Measurements from ENCODE around the gene CALD1. TPM values are rescaled to one million over a fixed set of nuclear protein-coding genes. Genes with fewer than 3 reads are reported as not detected.

The CALD1 gene
- total RNA-seq, 3 donors from 2014 or later: 40.3 to 1,241 (median 134) TPM

DNA sequence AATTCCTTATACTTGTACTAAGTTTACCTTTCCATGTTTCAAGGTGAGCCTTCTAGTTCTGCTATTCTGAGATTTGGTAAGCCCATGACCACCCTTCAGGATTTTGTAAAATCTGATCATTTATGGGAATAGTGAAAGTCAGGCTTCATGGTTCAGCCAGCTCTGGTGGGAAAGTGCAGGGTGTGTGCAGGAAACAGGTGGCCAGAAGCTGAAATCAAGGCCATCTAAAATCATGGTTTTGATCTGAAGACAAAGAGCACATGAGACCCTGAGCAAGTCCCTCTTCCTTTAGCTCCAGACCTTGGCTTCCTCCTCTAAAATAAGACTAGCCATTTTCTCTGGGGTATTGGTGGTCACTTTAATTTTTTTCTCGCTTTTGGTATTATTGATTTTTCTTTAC lies 91.3 kb downstream of the CALD1 start:
- Histone ChIP-seq H3K36me3 (ENCODE audit: low read depth) (no peaks in the 10 kb centered on the region), H3K9me3 (no peaks in the 10 kb centered on the region), H3K4me1 (ENCODE audit: low read depth) (no peaks in the 10 kb centered on the region), H3K4me3 (no peak overlapping the region)
- intact Hi-C loops (cut with DNase I, micrococcal nuclease): no loop called here
- ATAC-seq (no peak), DNase-seq (no peak)
- TF ChIP-seq, protein P1, sequence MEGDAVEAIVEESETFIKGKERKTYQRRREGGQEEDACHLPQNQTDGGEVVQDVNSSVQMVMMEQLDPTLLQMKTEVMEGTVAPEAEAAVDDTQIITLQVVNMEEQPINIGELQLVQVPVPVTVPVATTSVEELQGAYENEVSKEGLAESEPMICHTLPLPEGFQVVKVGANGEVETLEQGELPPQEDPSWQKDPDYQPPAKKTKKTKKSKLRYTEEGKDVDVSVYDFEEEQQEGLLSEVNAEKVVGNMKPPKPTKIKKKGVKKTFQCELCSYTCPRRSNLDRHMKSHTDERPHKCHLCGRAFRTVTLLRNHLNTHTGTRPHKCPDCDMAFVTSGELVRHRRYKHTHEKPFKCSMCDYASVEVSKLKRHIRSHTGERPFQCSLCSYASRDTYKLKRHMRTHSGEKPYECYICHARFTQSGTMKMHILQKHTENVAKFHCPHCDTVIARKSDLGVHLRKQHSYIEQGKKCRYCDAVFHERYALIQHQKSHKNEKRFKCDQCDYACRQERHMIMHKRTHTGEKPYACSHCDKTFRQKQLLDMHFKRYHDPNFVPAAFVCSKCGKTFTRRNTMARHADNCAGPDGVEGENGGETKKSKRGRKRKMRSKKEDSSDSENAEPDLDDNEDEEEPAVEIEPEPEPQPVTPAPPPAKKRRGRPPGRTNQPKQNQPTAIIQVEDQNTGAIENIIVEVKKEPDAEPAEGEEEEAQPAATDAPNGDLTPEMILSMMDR (IDR thresholded peaks at IDR 0.05): no peak

DNA sequence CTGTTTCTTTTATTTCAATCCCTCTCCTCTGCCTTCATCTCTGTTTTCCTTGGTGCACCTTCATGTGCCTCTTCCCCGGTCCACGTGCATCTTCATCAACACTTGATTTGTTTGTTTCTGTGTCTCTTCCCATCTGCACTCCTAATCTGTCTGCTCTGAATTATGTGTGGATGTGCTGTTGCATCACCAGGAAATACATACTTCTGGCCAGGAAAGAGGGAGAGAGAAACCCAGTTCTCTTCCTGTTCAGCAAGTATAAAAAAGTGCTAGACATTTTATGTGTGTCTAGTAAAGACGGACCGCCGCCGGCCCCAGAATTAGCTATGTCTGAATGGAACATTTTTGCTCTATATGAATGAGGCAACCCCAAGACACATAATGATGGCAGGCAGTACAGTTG lies 93.8 kb downstream of the CALD1 start:
- no peak for ATAC-seq
- intact Hi-C loops (cut with DNase I, micrococcal nuclease): no loop called here

DNA sequence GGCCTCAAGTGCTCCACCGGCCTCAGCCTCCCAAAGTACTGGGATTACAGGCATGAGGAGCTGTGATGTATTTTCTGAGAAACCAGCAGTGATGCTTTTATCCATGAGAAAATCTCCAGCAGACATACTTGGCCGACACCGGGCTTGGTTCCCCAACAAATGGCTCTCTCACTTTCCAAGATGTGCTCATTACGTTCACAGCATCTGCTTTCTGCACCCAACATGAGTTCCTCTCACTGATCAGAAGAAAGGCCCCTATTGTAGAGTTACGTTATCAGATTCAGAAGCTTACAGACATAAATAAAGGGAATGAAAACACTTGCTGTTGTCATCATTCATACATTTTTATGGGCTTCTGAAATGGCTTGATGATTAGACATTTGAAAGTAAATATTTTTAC lies 95.0 kb downstream of the CALD1 start:
- Histone ChIP-seq H3K9me3 (no peaks in the 10 kb centered on the region), H3K4me1 (ENCODE audit: low read depth) (no peaks in the 10 kb centered on the region), H3K4me3 (no peak overlapping the region), H3K36me3 (ENCODE audit: low read depth) (no peaks in the 10 kb centered on the region)
- DNase-seq (no peak), ATAC-seq (no peak)
- intact Hi-C loops (cut with DNase I, micrococcal nuclease): no loop called here
- TF ChIP-seq, protein P1 (IDR thresholded peaks at IDR 0.05): no peak

More for the DNA sequence above, 93.8 kb downstream of the CALD1 start:
- no peaks in the 10 kb centered on the region for H3K9me3 ChIP-seq
- no peaks in the 10 kb centered on the region for H3K4me1 ChIP-seq (ENCODE audit: low read depth)
- TF ChIP-seq, protein P1 (IDR thresholded peaks at IDR 0.05): no peak
- no peaks in the 10 kb centered on the region for H3K36me3 ChIP-seq (ENCODE audit: low read depth)
- DNase-seq: no peak
- H3K4me3 ChIP-seq: no peak overlapping the region

DNA sequence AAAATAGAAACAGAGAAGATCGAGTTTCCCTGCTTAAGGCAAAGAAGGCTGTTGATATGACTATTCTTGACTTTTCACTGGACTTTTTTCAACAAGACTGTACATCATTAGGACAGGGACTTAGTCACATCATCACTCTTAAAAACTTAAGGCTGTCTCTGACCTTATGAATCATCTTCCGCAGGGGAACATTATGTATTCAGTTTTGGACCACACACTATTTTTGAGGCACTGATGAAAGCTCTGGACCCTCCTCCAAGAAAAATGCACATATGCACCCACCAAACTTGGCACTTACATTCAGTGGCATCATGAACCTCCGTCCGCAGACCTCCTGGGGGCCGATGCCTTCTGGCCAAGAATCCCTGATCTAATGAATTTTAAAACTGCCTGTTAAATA lies 96.4 kb downstream of the CALD1 start:
- TF ChIP-seq, protein P1 (IDR thresholded peaks at IDR 0.05): no peak
- Histone ChIP-seq H3K4me3 (no peak overlapping the region), H3K4me1 (ENCODE audit: low read depth) (no peaks in the 10 kb centered on the region), H3K9me3 (no peaks in the 10 kb centered on the region), H3K36me3 (ENCODE audit: low read depth) (no peaks in the 10 kb centered on the region)
- DNase-seq (no peak), ATAC-seq (no peak)
- intact Hi-C loops (cut with DNase I, micrococcal nuclease): no loop called here

DNA sequence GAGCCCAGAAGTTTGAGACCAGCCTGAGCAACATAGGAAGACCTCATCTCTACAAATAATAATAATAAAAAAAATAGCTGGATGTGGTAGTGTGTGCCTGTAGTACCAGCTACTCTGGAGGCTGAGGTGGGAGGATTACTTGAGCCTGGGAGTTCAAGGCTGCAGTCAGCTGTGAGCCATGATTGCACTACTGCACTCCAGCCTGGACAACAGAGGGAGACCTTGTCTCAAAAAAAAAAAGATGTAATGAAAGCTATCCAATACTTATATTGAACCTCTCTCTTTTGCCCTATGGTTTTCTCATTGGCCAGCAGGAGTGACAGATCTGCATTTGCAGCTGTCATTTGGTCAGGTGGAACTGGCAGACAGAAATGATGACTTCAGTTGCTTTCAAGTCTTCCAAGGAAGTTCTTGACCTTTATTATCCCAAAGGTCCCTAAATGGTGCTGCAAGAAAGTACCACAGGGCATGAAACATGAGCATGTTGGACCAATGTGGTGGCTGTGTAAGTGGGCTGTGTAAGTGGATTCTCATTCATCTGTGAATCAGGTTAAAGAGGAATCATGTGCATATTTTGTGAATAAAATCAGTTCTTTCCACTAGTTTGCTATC lies 99.4 kb downstream of the CALD1 start:
- no peaks in the 10 kb centered on the region for H3K9me3 ChIP-seq
- intact Hi-C loops (cut with DNase I, micrococcal nuclease): no loop called here
- ATAC-seq: no peak
- H3K36me3 ChIP-seq (ENCODE audit: low read depth): no peaks in the 10 kb centered on the region
- no peak overlapping the region for H3K4me3 ChIP-seq
- no peak for DNase-seq
- H3K4me1 ChIP-seq (ENCODE audit: low read depth): no peaks in the 10 kb centered on the region
- TF ChIP-seq, protein P1 (IDR thresholded peaks at IDR 0.05): no peak
